Osteoblast (primary cell): ENCODE results near the gene COL6A1. TPM values are rescaled to one million over a fixed set of nuclear protein-coding genes. Genes with fewer than 3 reads are reported as not detected.

ENCODE experiments used
- DNase-seq: peaks from one replicate; pipeline ENCODE4 v3.0.0; 2011; ENCODE audit warnings: low spot score, mixed read lengths; ENCODE audit not compliant: insufficient read length; ENCODE audit errors: missing footprints
- H2AFZ ChIP-seq: 2 replicates; pipeline ENCODE4 v1.6.0; 2011; ENCODE audit warnings: mild to moderate bottlenecking, low read length
- H3K27ac ChIP-seq: 2 replicates; pipeline ENCODE4 v1.5.1; 2011; ENCODE audit warnings: mild to moderate bottlenecking, low read depth, low read length, moderate library complexity
- H3K27me3 ChIP-seq: 2 replicates; pipeline ENCODE4 v1.6.0; 2012; ENCODE audit warnings: mild to moderate bottlenecking, control low read depth, inconsistent platforms, low read length, moderate library complexity; ENCODE audit not compliant: insufficient read depth
- H3K36me3 ChIP-seq: 2 replicates; pipeline ENCODE4 v1.5.1; 2011; ENCODE audit warnings: mild to moderate bottlenecking, low read length, control low read depth, moderate library complexity; ENCODE audit not compliant: insufficient read depth
- H3K4me1 ChIP-seq: 2 replicates; pipeline ENCODE4 v1.5.1; 2011; ENCODE audit warnings: mild to moderate bottlenecking, low read length, control low read depth, moderate library complexity; ENCODE audit not compliant: insufficient read depth
- H3K4me2 ChIP-seq: 2 replicates; pipeline ENCODE4 v1.6.0; 2011; ENCODE audit warnings: mild to moderate bottlenecking, low read length; ENCODE audit not compliant: insufficient read depth
- H3K4me3 ChIP-seq: fragments of 200-600 bp; sonication (generic); 3 replicates; pipeline ENCODE4 v1.5.1; 2012; ENCODE audit warnings: mild to moderate bottlenecking, low read length, inconsistent platforms; ENCODE audit not compliant: insufficient read depth
- H3K79me2 ChIP-seq: 2 replicates; pipeline ENCODE4 v1.6.0; 2012; ENCODE audit warnings: mild to moderate bottlenecking, low read length, control low read depth, inconsistent platforms; ENCODE audit not compliant: insufficient read depth
- H3K9me3 ChIP-seq: 2 replicates; pipeline ENCODE4 v1.5.1; 2011; ENCODE audit warnings: low read depth, low read length, control low read depth
- H4K20me1 ChIP-seq: 2 replicates; pipeline ENCODE4 v1.6.0; 2012; ENCODE audit warnings: mild to moderate bottlenecking, low read length, control low read depth; ENCODE audit not compliant: insufficient read depth
- total RNA-seq: library from RNA; depleted of rRNA; stranded (reverse); fragments of >200 nt; gene quantifications from 2 replicates; pipeline ENCODE4 v1.2.3, GENCODE V29; 2012
- TF ChIP-seq, protein P1 (sequence below): IDR thresholded peaks from 2 replicates; pipeline ENCODE4 v1.5.1; 2011; ENCODE audit warnings: mild to moderate bottlenecking, low read depth, low read length, moderate library complexity; ENCODE audit errors: extremely low read depth

Gene COL6A1
- total RNA-seq, 1 donor, result 1,612 TPM

GRCh38 chr21:46009951-46010705 is 28.6 kb downstream of the COL6A1 start:
- DNase-seq, result peak; percentile 80
- Histone ChIP-seq H3K79me2 (no peaks in the 10 kb centered on the region), H3K27me3 (no peaks in the 10 kb centered on the region), H2AFZ (no peak overlapping the region), H3K4me3 (no peak overlapping the region), H3K4me2 (no peak overlapping the region), H3K36me3 (no peaks in the 10 kb centered on the region), H3K27ac (no peak overlapping the region), H4K20me1 (no peaks in the 10 kb centered on the region), H3K4me1 (no peaks in the 10 kb centered on the region), H3K9me3 (no peaks in the 10 kb centered on the region)
- TF ChIP-seq, protein P1, sequence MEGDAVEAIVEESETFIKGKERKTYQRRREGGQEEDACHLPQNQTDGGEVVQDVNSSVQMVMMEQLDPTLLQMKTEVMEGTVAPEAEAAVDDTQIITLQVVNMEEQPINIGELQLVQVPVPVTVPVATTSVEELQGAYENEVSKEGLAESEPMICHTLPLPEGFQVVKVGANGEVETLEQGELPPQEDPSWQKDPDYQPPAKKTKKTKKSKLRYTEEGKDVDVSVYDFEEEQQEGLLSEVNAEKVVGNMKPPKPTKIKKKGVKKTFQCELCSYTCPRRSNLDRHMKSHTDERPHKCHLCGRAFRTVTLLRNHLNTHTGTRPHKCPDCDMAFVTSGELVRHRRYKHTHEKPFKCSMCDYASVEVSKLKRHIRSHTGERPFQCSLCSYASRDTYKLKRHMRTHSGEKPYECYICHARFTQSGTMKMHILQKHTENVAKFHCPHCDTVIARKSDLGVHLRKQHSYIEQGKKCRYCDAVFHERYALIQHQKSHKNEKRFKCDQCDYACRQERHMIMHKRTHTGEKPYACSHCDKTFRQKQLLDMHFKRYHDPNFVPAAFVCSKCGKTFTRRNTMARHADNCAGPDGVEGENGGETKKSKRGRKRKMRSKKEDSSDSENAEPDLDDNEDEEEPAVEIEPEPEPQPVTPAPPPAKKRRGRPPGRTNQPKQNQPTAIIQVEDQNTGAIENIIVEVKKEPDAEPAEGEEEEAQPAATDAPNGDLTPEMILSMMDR, result no peak

DNA sequence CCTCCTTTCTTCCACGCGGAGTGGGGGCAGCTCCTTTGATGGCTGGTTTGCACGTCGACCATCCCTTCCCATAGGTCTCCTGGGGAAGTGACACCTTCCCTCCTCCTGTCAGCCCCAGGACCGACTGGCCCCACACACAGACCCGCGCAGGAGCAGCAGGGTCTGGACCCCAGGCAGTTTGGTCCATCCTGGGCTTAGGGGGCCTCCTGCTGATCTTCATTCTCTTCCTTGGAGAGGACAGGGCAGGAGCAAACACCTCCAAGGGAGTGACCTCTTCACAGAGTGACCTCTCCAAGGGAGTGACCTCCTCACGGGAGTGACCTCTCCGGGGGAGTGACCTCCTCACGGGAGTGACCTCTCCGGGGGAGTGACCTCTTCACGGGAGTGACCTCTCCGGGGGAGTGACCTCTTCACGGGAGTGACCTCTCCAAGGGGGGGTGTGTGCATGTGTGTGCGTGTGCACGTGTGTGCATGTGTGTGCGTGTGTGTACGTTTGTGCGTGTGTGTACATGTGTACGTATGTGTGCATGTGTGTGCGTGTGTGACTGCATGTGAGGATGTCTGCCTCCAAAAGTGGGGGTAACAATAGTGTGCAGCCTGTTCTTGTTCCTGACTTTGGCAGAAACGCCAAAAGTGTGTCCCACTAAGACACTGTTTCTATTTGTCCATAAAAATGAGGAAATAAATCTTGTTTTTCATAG is 29.8 kb downstream of the COL6A1 start:
- DNase-seq, result peak; percentile 56
- H3K27me3 ChIP-seq, result no peaks in the 10 kb centered on the region
- H4K20me1 ChIP-seq, result no peaks in the 10 kb centered on the region
- no peaks in the 10 kb centered on the region for H3K9me3 ChIP-seq
- no peaks in the 10 kb centered on the region for H3K79me2 ChIP-seq
- no peak overlapping the region for H3K4me2 ChIP-seq
- TF ChIP-seq, protein P1, result no peak
- no peaks in the 10 kb centered on the region for H3K4me1 ChIP-seq
- H3K27ac ChIP-seq, result no peak overlapping the region
- H2AFZ ChIP-seq, result no peak overlapping the region
- H3K4me3 ChIP-seq, result no peak overlapping the region
- no peaks in the 10 kb centered on the region for H3K36me3 ChIP-seq

GRCh38 chr21:46012154-46012553 is 30.6 kb downstream of the COL6A1 start:
- Histone ChIP-seq H2AFZ (no peak overlapping the region), H3K9me3 (no peaks in the 10 kb centered on the region)
- no peak for DNase-seq

More at GRCh38 chr21:46012154-46012553, 30.6 kb downstream of the COL6A1 start:
- TF ChIP-seq, protein P1, result no peak
- Histone ChIP-seq H3K27me3 (no peaks in the 10 kb centered on the region), H3K27ac (no peak overlapping the region), H4K20me1 (no peaks in the 10 kb centered on the region), H3K36me3 (no peaks in the 10 kb centered on the region), H3K79me2 (no peaks in the 10 kb centered on the region), H3K4me1 (no peaks in the 10 kb centered on the region), H3K4me3 (no peak overlapping the region), H3K4me2 (no peak overlapping the region)
